GM10248 (cell line): ENCODE results near the gene CARD9.
"Not testable (repeated sequence)": the region's sequence is repeated elsewhere in the genome, so short reads cannot be mapped to it uniquely, and the experiment has no call there.

ENCODE experiments used
- CTCF ChIA-PET: fragments of 300-600 bp; sonication (Branson Sonifier 250); formaldehyde crosslinking; extraction: SDS; loops from one replicate; lab custom pipeline; 2021; ENCODE audit warnings: antibody characterized with exemption; lab: Yijun Ruan, JAX
- POLR2A ChIA-PET: fragments of 350-650 bp; sonication (Branson Sonifier 250); formaldehyde crosslinking; extraction: SDS; loops from one replicate; lab custom pipeline; 2020; ENCODE audit warnings: antibody characterized with exemption; lab: Yijun Ruan, JAX
- DNase-seq: peaks from one replicate; pipeline ENCODE4 v3.0.0; 2012; ENCODE audit errors: extremely low spot score
- CTCF ChIP-seq: IDR thresholded peaks from 2 replicates; pipeline ENCODE4 v1.5.1; 2012; ENCODE audit warnings: mild to moderate bottlenecking, low read depth; ENCODE audit errors: extremely low read depth, missing control alignments, control extremely low read depth

CARD9 gene

GRCh38 chr9:136353757-136354488, 19.5 kb downstream of the CARD9 start:
- CTCF ChIA-PET, result interaction anchor here (1.1 to 1.5 kb wide), 2 partner anchors 9 to 12 kb away, joined by 3 to 10 read pairs; partner anchors contain the start of gene DNLZ
- no peak for TF ChIP-seq CTCF
- POLR2A ChIA-PET, result interaction anchor here (0.5 kb wide), 1 partner anchor 373 kb away, joined by 6 read pairs; no protein-coding TSS in a partner anchor
- DNase-seq, result no peak

GRCh38 chr9:136353088-136353487, 20.4 kb downstream of the CARD9 start:
- ChIA-PET POLR2A (no interaction called here), CTCF (interaction anchor here (1.5 kb wide), 1 partner anchor 10 kb away, joined by 10 read pairs; the partner anchor contains the start of gene DNLZ)
- no peak for DNase-seq
- no peak for TF ChIP-seq CTCF

GRCh38 chr9:136352682-136353081, 20.8 kb downstream of the CARD9 start:
- POLR2A ChIA-PET, result no interaction called here
- no peak for DNase-seq
- CTCF ChIA-PET, result no interaction called here
- TF ChIP-seq CTCF, result no peak

GRCh38 chr9:136351868-136352267, 21.6 kb downstream of the CARD9 start:
- CTCF ChIA-PET, POLR2A ChIA-PET, DNase-seq: not testable (repeated sequence)

GRCh38 chr9:136351252-136351800, 22.1 kb downstream of the CARD9 start:
- ChIA-PET POLR2A (no interaction called here), CTCF (no interaction called here)

GRCh38 chr9:136349546-136349945, 23.9 kb downstream of the CARD9 start:
- POLR2A ChIA-PET, result no interaction called here
- no peak for DNase-seq
- no peak for TF ChIP-seq CTCF

More at GRCh38 chr9:136351252-136351800, 22.1 kb downstream of the CARD9 start:
- no peak for DNase-seq
- TF ChIP-seq CTCF, result no peak

GRCh38 chr9:136348691-136349090, 24.8 kb downstream of the CARD9 start:
- CTCF ChIA-PET, result no interaction called here
- POLR2A ChIA-PET, result no interaction called here
- TF ChIP-seq CTCF, result no peak
- DNase-seq, result no peak

More at GRCh38 chr9:136349546-136349945, 23.9 kb downstream of the CARD9 start:
- CTCF ChIA-PET, result no interaction called here
